B cell (primary cell): ENCODE data around the gene BTRC. TPM values are rescaled to one million over a fixed set of nuclear protein-coding genes. Genes with fewer than 3 reads are reported as not detected.

ENCODE experiments used
- ATAC-seq: fragments of 200-7000 bp; cut with Tn5 transposase; one replicate; pipeline ENCODE4 v1.10.0; 2021; ENCODE audit warnings: low read depth, mild to moderate bottlenecking, moderate number of reproducible peaks, moderate library complexity
- CTCF ChIA-PET: fragments of 350-600 bp; sonication (Branson Sonifier 250); formaldehyde crosslinking; loops from one replicate; lab custom pipeline; 2021; ENCODE audit warnings: antibody characterized with exemption, inconsistent platforms; lab: Charles Lee
- POLR2A ChIA-PET: fragments of 350-600 bp; sonication (Branson Sonifier 250); formaldehyde crosslinking; loops from one replicate; lab custom pipeline; 2021; ENCODE audit warnings: antibody characterized with exemption; lab: Charles Lee
- DNase-seq: peaks from one replicate; pipeline ENCODE4 v3.0.0; 2013
- H2AFZ ChIP-seq: 2 replicates; pipeline ENCODE4 v1.6.1; 2012; ENCODE audit warnings: mild to moderate bottlenecking, low read depth, low read length; ENCODE audit not compliant: insufficient read depth, poor library complexity, severe bottlenecking
- H3K27ac ChIP-seq, 2 donors: 1 replicate in 1 of 2; 2 replicates in 1 of 2; pipeline ENCODE4 v1.5.1; 2012 to 2013; ENCODE audit warnings: low read length in 2 of 2, mild to moderate bottlenecking in 2 of 2, moderate library complexity in 1 of 2
- H3K27me3 ChIP-seq, 4 experiments: fragments of 200-600 bp in 1 of 4; sonication (generic) in 1 of 4; replicated peaks in 1 of 4; 1 replicate in 2 of 4; 2 replicates in 2 of 4; pipeline versions ENCODE4 v1.6.1 to v1.7.0; 2013 to 2016; ENCODE audit warnings: low read length in 3 of 4, mild to moderate bottlenecking in 2 of 4, mixed read lengths in 1 of 4, moderate library complexity in 1 of 4; ENCODE audit not compliant: insufficient read depth in 4 of 4, control insufficient read depth in 3 of 4; ENCODE audit errors: control extremely low read depth in 1 of 4
- H3K36me3 ChIP-seq, 2 experiments: replicated peaks in 1 of 2; 1 replicate in 1 of 2; 2 replicates in 1 of 2; pipeline versions ENCODE4 v1.6.1 to v1.7.1; 2013; ENCODE audit warnings: low read length in 1 of 2; ENCODE audit not compliant: insufficient read depth in 2 of 2, control insufficient read depth in 1 of 2; ENCODE audit errors: control extremely low read depth in 1 of 2, extremely low read depth in 1 of 2
- H3K4me1 ChIP-seq, 2 donors: fragments of 200-600 bp in 1 of 2; sonication (generic) in 1 of 2; 1 replicate in 1 of 2; 2 replicates in 1 of 2; pipeline versions ENCODE4 v1.5.1 to v1.6.1; 2013 to 2017; ENCODE audit warnings: low read length in 2 of 2; ENCODE audit not compliant: control insufficient read depth in 2 of 2, insufficient read depth in 2 of 2
- H3K4me2 ChIP-seq: replicated peaks from 2 replicates; pipeline ENCODE3; 2012; ENCODE audit warnings: mild to moderate bottlenecking, low read depth, low read length; ENCODE audit not compliant: poor library complexity, severe bottlenecking
- H3K4me3 ChIP-seq, 5 experiments: fragments of 200-600 bp in 1 of 5; sonication (generic) in 1 of 5; 1 replicate in 3 of 5; 2 replicates in 2 of 5; pipeline versions ENCODE4 v1.5.1 to v1.7.0; 2011 to 2016; ENCODE audit warnings: low read length in 4 of 5, mild to moderate bottlenecking in 4 of 5, low read depth in 2 of 5, control low read depth in 1 of 5, moderate library complexity in 1 of 5; ENCODE audit not compliant: insufficient read depth in 1 of 5; ENCODE audit errors: control extremely low read depth in 1 of 5, extremely low read depth in 1 of 5
- H3K79me2 ChIP-seq: fragments of 200-600 bp; sonication (generic); one replicate; pipeline ENCODE4 v1.6.0; 2016; ENCODE audit warnings: low read length; ENCODE audit not compliant: control insufficient read depth, insufficient read depth
- H3K9ac ChIP-seq: fragments of 200-600 bp; sonication (generic); 2 replicates; pipeline ENCODE4 v1.6.1; 2017; ENCODE audit warnings: mild to moderate bottlenecking, low read length, moderate library complexity
- H3K9me3 ChIP-seq, 3 donors: one replicate each; pipeline versions ENCODE4 v1.6.1 to v1.7.1; 2013; ENCODE audit warnings: low read length in 2 of 3; ENCODE audit not compliant: control insufficient read depth in 2 of 3, insufficient read depth in 1 of 3; ENCODE audit errors: control extremely low read depth in 1 of 3
- H4K20me1 ChIP-seq: 2 replicates; pipeline ENCODE4 v1.6.0; 2012; ENCODE audit warnings: mild to moderate bottlenecking, low read length; ENCODE audit not compliant: insufficient read depth, control insufficient read depth, poor library complexity, severe bottlenecking
- H3K27ac Mint-ChIP-seq: one replicate; pipeline ENCODE4 v1.8.0; 2021; ENCODE audit warnings: mixed read lengths
- H3K27me3 Mint-ChIP-seq: one replicate; pipeline ENCODE4 v1.8.0; 2021; ENCODE audit warnings: mixed read lengths
- H3K4me1 Mint-ChIP-seq: one replicate; pipeline ENCODE4 v1.8.0; 2021; ENCODE audit warnings: mixed read lengths
- H3K4me3 Mint-ChIP-seq: one replicate; pipeline ENCODE4 v1.8.0; 2021; ENCODE audit warnings: mixed read lengths
- H3K9me3 Mint-ChIP-seq: one replicate; pipeline ENCODE4 v1.8.0; 2022; ENCODE audit warnings: mixed read lengths; ENCODE audit not compliant: insufficient read depth
- CTCF ChIP-seq: fragments of 200-600 bp; IDR thresholded peaks from one replicate; pipeline ENCODE4 v1.8.0; 2022; ENCODE audit warnings: antibody characterized with exemption, mild to moderate bottlenecking
- EZH2 ChIP-seq: IDR thresholded peaks from 2 replicates; pipeline ENCODE4 v1.6.1; 2012; ENCODE audit warnings: borderline replicate concordance, low read depth, mild to moderate bottlenecking, moderate library complexity, low read length; ENCODE audit not compliant: insufficient read depth, poor library complexity, severe bottlenecking
- WGBS: methylation state at CpG from one replicate; pipeline ENCODE4 v1.1.5; 2013; ENCODE audit warnings: missing lambda C conversion rate; ENCODE audit not compliant: insufficient coverage; 5-methylcytosine and 5-hydroxymethylcytosine counted together
- intact Hi-C: fragments of 100-400 bp; cut with micrococcal nuclease; formaldehyde crosslinking; loops from one replicate; pipeline ENCODE4 v1.10.0; 2022
- polyA plus RNA-seq: library from polyadenylated mRNA; depleted of rRNA; stranded (reverse); fragments of >200 nt; gene quantifications from 2 replicates; pipeline ENCODE4 v1.2.3, GENCODE V29; 2012
- total RNA-seq, 2 donors: library from RNA; stranded (reverse); fragments of 120-200 nt in 1 of 2; gene quantifications; 1 replicate in 1 of 2; 2 replicates in 1 of 2; pipeline versions ENCODE4 v1.2.3 to v1.2.4, GENCODE V29; 2013 to 2022

BTRC gene
- total and polyA plus RNA-seq, 2 donors (not counting 1 experiment from before 2014, with no cell fraction given): 4.3 to 21.9 TPM

DNA sequence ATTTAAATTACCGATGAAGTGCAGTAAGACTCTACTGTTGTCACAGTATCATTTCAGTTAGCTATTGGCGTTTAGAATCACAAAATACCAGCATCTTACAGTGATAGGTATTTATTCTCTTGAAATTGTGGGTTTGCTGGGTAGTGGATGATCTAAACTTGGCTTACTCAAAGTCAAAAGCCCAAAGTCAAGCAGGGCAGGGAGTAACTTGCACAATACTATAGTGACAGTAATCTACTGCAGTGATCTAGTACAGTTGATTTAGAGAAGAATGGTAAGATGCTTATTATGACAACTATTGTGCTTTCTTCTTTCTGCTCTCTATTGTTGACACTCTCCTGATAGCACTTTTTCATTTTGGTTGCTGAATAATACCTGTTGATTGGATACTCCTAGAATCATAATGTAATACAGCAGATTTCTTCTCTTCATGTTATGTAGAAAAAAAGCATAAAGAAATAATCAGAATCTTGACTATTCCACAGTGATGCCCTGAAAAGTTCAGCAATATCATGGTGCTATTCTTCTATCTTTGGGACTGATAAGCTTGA, 10.0 kb downstream of the BTRC start:
- Histone ChIP-seq H3K4me2 (no peak overlapping the region), H3K9ac (no peak overlapping the region), H3K4me1 (no peaks in the 10 kb centered on the region), H4K20me1 (peaks cover 19% of the 10 kb centered on the region), H3K9me3 (no peaks in the 10 kb centered on the region), H3K27ac (no peak overlapping the region), H3K36me3 (peaks cover under 1 to 2% of the 10 kb centered on the region in 2 experiments), H2AFZ (no peak overlapping the region), H3K27me3 (no peaks in the 10 kb centered on the region), H3K4me3 (no peak overlapping the region), H3K79me2 (peaks cover 62% of the 10 kb centered on the region)
- Mint-ChIP-seq H3K4me3 (no peak overlapping the region), H3K27me3 (no peaks in the 10 kb centered on the region), H3K4me1 (peaks cover 8% of the 10 kb centered on the region), H3K27ac (no peak overlapping the region), H3K9me3 (no peaks in the 10 kb centered on the region)
- ATAC-seq (no peak), DNase-seq (no peak)
- TF ChIP-seq EZH2 (no peak), CTCF (no peak)
- WGBS: no CpG with 5 or more reads among the region's 2 CpGs
- ChIA-PET CTCF (no interaction called here), POLR2A (no interaction called here)
- intact Hi-C loops: no loop called here

DNA sequence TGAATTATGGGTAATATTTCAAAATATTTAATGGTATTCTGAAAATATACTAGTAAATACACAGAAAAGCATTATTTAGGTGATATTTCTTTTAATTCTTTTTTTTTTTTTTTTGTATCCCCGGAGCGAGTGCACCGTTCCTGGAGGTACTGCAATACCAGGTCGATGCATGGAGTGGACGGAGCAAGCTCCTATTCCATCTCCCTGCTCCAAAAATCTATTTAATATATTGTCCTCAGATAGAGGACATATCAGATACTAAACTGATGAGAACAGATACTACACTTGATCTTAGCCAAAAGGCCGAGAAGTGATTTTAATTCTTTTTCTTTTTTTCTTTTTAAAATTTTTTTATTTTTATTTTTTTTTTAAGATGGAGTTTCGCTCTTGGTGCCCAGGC, 10.8 kb downstream of the BTRC start:
- ChIA-PET POLR2A (no interaction called here), CTCF (interaction anchor here (0.7 kb wide), 1 partner anchor 206 kb away, joined by 6 read pairs; no protein-coding TSS in a partner anchor)
- H3K4me1 ChIP-seq: no peaks in the 10 kb centered on the region
- H3K27ac ChIP-seq: no peak overlapping the region
- no peak overlapping the region for H2AFZ ChIP-seq
- intact Hi-C loops: no loop called here
- peaks cover 26% of the 10 kb centered on the region for H4K20me1 ChIP-seq
- Mint-ChIP-seq H3K4me1 (peaks cover 8% of the 10 kb centered on the region), H3K4me3 (no peak overlapping the region), H3K27me3 (no peaks in the 10 kb centered on the region), H3K9me3 (no peaks in the 10 kb centered on the region), H3K27ac (no peak overlapping the region)
- H3K27me3 ChIP-seq: no peaks in the 10 kb centered on the region
- TF ChIP-seq CTCF (no peak), EZH2 (no peak)
- H3K36me3 ChIP-seq: peaks cover 2 to 4% of the 10 kb centered on the region in 2 experiments
- peaks cover 63% of the 10 kb centered on the region for H3K79me2 ChIP-seq
- H3K4me2 ChIP-seq: no peak overlapping the region
- no peak overlapping the region for H3K9ac ChIP-seq
- H3K4me3 ChIP-seq: no peak overlapping the region
- ATAC-seq (no peak), DNase-seq (no peak)
- WGBS: no CpG with 5 or more reads among the region's 7 CpGs
- no peaks in the 10 kb centered on the region for H3K9me3 ChIP-seq
